OCI-LY3 (cell line): Measurements from ENCODE around the gene SRPK2.

ENCODE experiments used
- CTCF ChIP-seq: fragments of 200-600, 300-600 bp; sonication (generic); IDR thresholded peaks from 2 replicates; pipeline ENCODE4 v1.5.1; 2014; ENCODE audit warnings: antibody characterized with exemption, low read length, low read depth
- EZH2phosphoT487 ChIP-seq: fragments of 200-600 bp; shearing (Covaris generic); IDR thresholded peaks from 2 replicates; pipeline ENCODE4 v1.6.1; 2018; ENCODE audit warnings: antibody characterized with exemption, mixed run types, low read depth

- TF ChIP-seq CTCF (no peak), EZH2phosphoT487 (no peak)
These were observed 232.0 kb downstream of the SRPK2 start for GRCh38 chr7:105156731-105157130.
